ENCODE data around the gene CAMK1G.

Gene CAMK1G

GRCh38 chr1:209601809-209602657 lies 18.5 kb downstream of the CAMK1G start:
- peak; percentile 63 for DNase-seq

GRCh38 chr1:209603877-209604276 lies 20.4 kb downstream of the CAMK1G start:
- no peak for DNase-seq

- DNase-seq: no peak
These were observed 23.7 kb downstream of the CAMK1G start for GRCh38 chr1:209607102-209607794.

GRCh38 chr1:209607795-209608178 lies 24.3 kb downstream of the CAMK1G start:
- no peak for DNase-seq

- no peak for DNase-seq
These were observed 25.7 kb downstream of the CAMK1G start for GRCh38 chr1:209609041-209609790.

- no peak for DNase-seq
These were observed 26.5 kb downstream of the CAMK1G start for GRCh38 chr1:209609791-209610630.

- no peak for DNase-seq
These were observed 27.1 kb downstream of the CAMK1G start for GRCh38 chr1:209610631-209610905.

GRCh38 chr1:209611771-209612570 lies 28.5 kb downstream of the CAMK1G start:
- no peak for DNase-seq

GRCh38 chr1:209612646-209613399 lies 29.3 kb downstream of the CAMK1G start:
- DNase-seq: no peak

GRCh38 chr1:209613400-209614150 lies 30.1 kb downstream of the CAMK1G start:
- DNase-seq: no peak

GRCh38 chr1:209614151-209614420 lies 30.6 kb downstream of the CAMK1G start:
- no peak for DNase-seq

GRCh38 chr1:209614906-209615305 lies 31.4 kb downstream of the CAMK1G start:
- DNase-seq: no peak

- DNase-seq: no peak
These were observed 33.0 kb downstream of the CAMK1G start for GRCh38 chr1:209616366-209617046.

GRCh38 chr1:209617047-209617673 lies 33.6 kb downstream of the CAMK1G start:
- no peak for DNase-seq

- DNase-seq: no peak
These were observed 34.2 kb downstream of the CAMK1G start for GRCh38 chr1:209617755-209618154.

GRCh38 chr1:209618291-209618690 lies 34.8 kb downstream of the CAMK1G start:
- DNase-seq: no peak

- no peak for DNase-seq
These were observed 35.4 kb downstream of the CAMK1G start for GRCh38 chr1:209618756-209619420.

- no peak for DNase-seq
These were observed 36.4 kb downstream of the CAMK1G start for GRCh38 chr1:209619696-209620486.

Measured in islet precursor cell (in vitro differentiated cells).